HG03095 (cell line): ENCODE data around the gene ANKRD40.

ENCODE experiments used
- ATAC-seq: cut with Tn5 transposase; IDR thresholded peaks from one replicate; pipeline ENCODE4 v1.9.1; 2021; ENCODE audit warnings: moderate library complexity; ENCODE audit not compliant: unreplicated experiment

ANKRD40 gene

DNA sequence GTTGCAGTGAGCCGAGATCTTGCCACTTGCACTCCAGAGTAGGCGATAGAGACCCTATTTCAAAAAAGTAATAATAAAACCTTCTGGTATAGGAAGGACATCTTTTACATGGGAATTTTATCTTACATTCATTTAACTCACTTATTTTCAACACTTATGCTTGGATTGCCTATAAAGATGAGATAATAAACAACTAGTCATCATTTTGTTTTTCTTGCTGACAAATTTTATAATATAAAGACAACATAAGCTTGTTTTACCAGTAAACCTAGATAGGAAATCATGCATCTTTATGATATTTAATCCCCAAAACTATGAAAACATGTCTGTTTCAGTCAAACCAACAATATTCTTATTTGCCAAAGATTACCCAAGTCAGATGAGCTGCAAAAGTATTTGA, 56.1 kb downstream of the ANKRD40 start:
- no peak for ATAC-seq

DNA sequence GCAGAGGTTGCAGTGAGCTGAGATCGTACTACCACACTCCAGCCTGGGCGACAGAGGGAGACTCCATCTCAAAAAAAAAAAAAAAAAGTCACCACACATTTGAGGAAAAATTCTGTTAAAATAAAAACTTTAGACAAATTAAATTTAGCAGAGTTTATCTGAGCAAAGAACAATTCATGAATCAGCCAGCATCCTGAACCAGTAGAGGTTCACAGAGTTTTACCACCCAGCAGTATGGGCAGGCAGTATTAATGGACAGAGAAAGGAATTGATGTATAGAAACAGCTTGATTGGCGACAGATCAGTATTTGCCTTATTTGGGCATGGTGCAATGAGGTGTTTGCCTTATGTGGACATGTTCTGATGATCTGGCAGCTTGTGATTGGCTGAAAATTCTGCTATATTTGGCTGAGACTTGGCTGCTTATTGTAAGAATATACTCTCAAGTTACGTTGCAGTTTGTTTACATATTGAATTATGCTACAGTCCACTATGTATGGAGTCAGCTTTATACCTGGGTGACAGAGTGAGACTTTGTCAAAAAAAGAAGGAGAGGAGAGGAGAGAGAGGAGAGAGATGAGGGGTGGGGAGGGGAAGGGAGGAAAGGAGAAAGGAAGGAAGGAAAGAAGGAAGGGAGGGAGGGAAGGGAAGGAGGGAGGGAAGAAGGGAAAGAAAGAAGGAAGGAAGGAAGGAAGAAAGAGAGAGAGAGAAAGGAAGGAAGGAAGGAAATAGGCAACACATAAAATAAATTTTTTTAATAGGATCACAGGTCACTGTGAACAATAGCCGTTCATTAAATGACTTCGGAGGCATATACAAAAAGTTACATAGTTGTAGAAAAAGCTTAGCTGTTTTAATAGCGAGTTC, 58.4 kb downstream of the ANKRD40 start:
- ATAC-seq, result no peak

DNA sequence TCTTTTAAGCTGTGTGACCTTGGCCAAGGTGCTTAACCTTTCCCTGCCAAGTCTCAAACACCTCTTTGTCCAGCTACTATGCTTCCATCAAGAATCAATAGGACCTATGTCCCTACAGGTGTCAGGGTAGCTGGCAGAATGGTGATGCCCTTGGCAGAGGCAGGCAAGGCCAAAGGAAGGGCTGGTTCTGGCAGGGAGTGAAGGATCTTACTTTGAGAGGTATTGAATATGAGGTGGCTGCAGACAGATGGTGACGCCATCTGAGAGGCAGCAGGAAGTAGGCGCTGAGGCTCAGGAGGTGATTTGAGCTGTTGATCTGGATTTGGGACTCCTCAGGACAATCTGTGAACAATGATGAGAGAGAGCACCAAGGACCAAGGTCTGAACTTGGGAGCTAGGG, 60.5 kb downstream of the ANKRD40 start:
- ATAC-seq, result no peak

DNA sequence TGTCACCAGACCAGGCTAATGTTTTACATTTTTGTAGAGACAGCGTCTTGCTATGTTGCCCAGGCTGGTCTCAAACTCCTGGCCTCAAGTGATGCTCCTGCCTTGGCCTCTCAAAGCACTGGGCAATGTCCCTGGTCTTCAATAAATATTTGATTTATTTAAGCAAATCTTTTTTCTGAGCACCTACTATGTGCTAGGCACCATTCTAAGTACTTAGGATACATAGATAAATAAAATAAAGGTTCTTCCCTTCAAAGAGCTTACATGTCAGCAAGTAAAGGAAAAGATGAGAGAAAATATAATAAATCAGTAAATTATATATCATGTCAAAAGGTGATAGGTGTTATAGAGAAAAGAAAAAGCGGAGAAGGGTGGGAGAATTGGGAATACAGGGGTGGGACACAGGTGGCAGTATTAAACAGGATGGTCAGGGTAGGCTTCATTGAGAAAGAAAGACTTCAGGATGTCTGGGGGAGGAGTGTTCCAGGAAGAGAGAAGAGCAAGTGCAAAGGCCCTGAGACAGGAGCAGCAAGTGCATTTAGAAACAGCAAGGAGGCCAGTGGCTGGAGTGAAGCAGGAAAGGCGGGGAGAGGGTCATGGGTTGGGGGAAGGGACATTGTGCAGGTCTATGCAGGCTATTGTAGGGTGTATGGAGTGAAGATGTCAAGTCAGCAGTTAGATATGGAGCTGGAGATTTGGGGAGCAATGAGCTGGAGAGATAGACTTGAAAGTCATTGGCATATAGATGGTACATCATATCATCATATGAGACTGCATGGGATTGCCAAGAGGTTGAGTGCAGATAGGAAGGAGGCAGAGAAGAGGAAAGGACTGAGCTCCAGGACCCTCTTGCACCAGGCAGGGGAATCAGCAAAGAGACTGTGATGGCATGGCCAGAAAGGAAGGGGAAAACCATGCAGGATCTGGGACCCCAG, 61.7 kb downstream of the ANKRD40 start:
- no peak for ATAC-seq
